Upper lobe of left lung (tissue), 4 donors: ENCODE results near the gene JMJD8.

Experiments
- EP300 ChIP-seq, 4 donors: sonication (generic); formaldehyde crosslinking; IDR thresholded peaks; one replicate each; pipeline ENCODE4 v1.5.1; 2017; ENCODE audit warnings: antibody characterized with exemption in 4 of 4, control low read depth in 2 of 4
- POLR2A ChIP-seq, 4 donors: fragments of 450-650 bp; IDR thresholded peaks; one replicate each; pipeline ENCODE4 v1.5.1; 2016 to 2017; ENCODE audit warnings: antibody characterized with exemption in 4 of 4, mild to moderate bottlenecking in 2 of 4
- TF ChIP-seq, protein P1 (sequence below), 6 experiments: fragments of 450-650 bp in 4 of 6; fragments of 200-600 bp in 2 of 6; sonication (generic) in 2 of 6; IDR thresholded peaks; one replicate each; pipeline ENCODE4 v1.5.1; 2016 to 2019; ENCODE audit warnings: antibody characterized with exemption in 6 of 6

DNA sequence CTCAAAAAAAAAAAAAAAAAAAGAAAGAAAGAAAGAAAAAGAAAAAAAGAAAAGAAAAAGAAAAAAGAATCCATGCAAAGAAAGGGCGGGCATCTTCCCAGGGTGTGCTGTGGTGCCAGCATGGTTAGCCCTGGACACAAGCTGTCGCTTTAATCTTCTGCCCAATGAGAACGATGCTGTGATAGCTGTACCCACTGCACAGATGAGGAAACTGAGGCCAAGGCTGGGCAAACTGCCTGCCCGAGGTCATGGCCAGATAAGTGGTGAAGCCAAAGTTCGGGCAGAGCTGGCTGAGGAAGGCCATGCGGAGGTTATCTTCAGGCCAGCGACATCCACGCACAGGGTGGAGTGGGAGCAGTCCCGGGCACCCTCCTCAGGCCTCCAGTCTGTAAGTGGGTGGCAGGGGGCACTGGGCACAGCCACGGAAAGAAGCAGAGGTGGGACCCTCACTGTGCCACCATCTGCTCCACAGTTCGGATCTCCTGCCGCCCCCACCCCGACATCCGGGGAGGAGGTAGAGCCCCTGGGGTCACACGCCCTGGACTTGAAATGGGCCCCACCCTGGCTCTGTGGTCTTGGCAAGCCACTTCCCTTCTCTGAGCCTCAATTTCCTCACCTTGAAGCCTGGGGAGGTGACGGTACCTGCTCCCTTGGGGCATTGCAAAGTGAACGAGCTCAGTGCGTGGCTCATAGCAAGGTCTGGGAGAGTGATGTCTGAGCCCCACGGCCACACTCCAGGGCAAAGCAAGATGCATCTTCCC, 15.0 kb upstream of the JMJD8 start:
- TF ChIP-seq, protein P1, sequence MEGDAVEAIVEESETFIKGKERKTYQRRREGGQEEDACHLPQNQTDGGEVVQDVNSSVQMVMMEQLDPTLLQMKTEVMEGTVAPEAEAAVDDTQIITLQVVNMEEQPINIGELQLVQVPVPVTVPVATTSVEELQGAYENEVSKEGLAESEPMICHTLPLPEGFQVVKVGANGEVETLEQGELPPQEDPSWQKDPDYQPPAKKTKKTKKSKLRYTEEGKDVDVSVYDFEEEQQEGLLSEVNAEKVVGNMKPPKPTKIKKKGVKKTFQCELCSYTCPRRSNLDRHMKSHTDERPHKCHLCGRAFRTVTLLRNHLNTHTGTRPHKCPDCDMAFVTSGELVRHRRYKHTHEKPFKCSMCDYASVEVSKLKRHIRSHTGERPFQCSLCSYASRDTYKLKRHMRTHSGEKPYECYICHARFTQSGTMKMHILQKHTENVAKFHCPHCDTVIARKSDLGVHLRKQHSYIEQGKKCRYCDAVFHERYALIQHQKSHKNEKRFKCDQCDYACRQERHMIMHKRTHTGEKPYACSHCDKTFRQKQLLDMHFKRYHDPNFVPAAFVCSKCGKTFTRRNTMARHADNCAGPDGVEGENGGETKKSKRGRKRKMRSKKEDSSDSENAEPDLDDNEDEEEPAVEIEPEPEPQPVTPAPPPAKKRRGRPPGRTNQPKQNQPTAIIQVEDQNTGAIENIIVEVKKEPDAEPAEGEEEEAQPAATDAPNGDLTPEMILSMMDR (IDR thresholded peaks at IDR 0.05) = no peak
- TF ChIP-seq POLR2A (IDR thresholded peaks at IDR 0.05) = no peak
- TF ChIP-seq EP300 (IDR thresholded peaks at IDR 0.05) = no peak
